Stimulated activated CD4-positive, alpha-beta T cell treated with anti-CD3 and anti-CD28 coated beads, Interleukin-1b, Interleukin-23, amount 100 ng/mL, for 4 hours (primary cell): ENCODE results near the gene TRAM2.

Experiments used
- DNase-seq, 2 donors: peaks; one replicate each; pipeline ENCODE4 v3.0.0-alpha.2; 2020; ENCODE audit warnings: low read depth in 2 of 2

The TRAM2 gene

DNA sequence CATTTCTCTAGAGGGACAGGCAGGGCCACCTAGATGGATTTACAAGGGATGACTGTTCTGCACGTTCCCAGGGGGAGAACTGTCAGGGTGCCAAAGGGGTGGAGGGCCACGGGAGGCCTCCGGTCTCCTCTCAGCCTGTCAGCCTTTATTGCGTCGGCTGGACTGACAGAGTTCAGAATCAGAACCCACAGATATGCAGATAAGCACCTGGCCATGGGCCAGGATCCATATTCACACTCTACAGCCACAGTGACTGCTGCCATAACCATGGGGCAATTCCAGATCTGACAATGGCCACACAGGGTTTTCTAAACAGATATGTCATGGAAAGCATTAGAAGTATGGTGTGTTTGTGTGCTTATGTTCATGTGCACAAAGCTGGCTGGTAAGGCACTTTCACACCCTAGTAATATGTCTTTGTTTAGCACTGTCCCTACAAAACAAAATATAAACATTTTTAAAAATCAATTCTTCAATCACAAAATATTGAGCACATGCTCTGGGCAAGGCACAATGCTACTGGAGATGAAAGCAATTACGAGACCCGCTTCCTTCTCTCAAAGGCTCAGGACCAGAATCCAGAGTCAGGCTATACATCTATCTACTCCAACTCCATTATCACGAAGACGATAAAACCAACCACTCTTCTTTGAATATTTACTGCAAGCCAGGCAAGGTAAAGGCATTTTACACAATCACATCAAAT lies 29.1 kb downstream of the TRAM2 start:
- no peak for DNase-seq

DNA sequence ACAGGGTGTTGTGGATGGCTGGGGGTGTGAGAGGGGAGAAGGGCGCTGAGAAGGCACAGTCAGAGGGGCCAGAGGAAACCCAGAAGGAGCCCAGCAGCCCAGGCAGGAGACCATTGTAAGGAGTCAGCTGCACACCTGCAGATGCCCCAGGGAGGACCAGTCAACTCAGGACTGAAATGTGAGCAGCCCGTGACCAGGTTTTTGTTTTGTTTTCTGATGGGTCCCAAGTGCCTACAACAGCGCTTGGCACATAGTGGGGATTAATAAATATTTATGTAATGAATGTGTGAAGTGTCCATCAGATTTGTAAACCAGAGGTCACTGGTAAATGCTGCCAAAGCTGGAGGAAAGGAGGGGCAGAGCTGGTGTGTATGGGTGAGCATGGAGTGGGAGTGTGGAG lies 30.2 kb downstream of the TRAM2 start:
- DNase-seq: no peak

DNA sequence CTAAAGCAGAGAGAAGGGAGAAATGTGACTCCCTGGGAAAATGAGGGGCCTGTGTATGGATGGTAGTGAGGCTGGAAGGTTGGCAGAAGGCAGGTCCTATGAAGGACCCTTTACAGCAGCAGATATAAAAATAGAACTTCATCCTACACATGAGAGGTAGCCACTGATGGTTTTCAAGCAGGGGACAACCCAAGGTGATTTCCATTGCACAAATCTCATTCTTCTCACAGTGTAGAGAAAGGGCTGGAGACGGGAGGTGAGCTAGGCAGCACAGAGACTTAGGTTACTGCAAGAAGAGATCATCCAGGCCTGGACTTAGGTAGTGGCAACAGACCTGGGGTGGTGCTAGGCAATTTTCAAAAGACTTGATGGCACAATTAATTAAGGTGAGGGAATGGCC lies 30.7 kb downstream of the TRAM2 start:
- no peak for DNase-seq

DNA sequence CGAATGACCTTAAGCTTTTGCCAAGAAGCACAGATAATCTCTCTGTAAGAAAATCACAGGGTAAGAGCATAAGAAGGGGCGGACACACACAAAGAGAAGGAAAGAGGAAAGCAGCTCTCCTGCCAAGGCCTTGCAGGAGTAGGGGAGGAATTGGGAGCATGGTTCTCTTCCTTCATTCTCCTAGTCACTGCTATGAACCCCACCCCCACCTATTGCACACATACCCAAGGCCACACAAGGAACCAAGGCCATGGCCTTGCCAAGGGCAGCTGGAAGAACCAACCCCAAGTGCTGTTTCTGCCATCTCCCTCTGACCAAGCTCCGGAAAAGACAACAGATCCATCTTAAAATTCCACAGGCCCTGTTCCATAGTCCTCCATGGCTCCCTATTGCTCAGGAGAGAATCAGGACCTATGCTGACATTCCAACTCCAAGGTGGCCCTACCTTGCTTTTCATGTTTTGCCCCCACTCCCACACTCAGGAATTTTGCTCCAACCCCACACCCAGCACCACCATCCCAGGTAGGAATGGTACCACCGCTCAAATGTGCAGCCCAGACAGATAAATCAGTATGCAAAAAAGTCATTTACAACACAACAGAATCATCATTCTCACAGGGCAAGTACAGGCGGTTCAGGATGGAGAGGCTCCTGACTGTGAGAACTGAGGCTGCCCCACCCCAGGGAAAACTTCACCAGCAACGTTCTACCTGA lies 31.3 kb downstream of the TRAM2 start:
- no peak for DNase-seq

DNA sequence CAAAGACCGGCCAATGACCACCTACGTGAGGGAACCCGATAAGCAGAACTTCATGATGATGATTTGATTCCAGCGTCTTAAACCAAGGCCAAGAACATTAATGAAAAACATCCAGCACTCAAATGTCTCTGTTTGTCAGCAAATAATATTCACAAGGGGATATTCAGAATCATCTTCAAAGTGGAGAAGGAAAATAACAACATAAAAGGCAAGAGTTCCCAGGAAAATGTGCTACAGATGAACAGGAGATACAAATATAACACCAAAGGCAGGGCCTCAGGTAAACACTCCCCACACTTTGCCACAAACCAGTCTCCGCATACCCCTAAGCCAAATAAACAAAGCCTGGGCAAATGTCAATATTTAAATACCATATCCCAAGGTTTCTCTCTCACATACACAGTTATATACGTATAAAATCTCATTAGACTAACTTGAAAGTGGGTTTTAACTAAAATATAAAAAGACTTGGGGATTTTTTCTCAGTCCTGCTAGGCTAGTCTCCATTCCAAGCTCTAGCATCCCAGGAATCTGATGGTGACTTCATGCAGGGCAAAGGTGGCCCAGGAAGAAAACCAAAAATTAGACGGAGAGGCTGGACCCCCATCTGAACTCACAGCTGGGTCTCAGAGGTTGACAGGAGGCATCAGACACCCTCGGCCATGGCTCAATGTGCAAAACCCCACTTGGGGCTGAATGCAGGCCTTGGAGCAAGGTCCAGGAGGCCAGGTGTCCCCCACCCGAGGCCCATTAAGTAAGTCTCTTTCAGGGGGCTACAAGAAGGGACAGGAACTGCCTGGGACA lies 32.1 kb downstream of the TRAM2 start:
- no peak for DNase-seq

DNA sequence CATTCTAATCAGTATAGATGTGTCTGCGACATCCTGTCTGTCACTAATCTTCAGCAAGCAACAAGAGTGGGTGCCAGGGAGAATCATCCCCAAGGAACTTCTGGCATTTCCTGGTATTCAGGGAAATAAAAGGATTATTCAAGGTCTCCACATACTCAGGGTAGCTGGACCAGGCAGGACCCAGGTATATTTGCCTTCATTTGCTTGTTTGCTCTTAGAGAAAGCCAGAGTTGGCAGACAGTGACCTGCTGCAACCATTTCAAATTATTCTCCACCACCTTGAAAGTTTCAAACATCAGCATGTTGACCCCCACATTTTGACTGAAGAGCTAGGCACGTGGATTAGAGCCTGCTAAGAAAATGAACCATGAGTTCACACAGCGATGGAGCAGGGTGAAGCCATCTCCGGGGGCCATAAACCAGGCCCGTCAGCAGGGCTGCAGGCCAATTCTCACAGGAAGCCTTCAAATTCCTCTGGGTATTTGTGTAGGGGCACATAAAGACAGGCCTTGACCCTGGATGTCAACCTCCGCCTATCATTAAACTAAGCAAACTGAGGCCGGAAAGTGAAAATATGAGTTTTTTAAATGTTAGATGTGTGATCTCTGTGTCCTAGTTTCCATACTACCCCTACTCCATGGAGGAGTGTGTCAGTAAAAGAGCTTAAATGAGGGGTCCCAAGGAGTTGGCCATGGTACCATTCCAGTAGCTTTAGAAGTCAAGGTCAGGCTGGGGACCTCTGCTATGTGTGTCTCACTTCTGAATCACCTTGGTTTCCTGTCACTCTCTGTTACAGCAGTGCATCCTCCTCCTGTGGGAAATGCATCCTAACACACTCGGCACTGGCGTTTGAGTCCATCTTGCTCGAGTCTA lies 32.9 kb downstream of the TRAM2 start:
- DNase-seq: no peak

DNA sequence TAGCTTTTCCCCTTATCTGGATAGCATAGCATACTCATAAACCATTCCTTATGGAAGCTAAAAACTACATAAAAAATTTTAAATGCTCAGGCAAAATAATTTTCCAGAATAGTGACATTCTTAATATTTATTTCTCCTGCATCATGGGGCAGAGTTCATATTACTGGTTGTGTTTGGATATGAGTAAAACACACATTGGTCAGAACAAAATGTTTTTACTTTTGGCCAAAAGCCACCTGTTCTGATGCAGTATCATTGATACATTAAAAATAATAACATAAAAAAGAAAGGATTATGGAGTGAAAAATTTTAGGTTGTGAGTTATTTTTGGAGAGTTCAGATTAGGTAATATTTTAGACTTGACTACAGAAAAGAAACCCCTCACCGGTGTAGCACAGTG lies 33.6 kb downstream of the TRAM2 start:
- DNase-seq: no peak

DNA sequence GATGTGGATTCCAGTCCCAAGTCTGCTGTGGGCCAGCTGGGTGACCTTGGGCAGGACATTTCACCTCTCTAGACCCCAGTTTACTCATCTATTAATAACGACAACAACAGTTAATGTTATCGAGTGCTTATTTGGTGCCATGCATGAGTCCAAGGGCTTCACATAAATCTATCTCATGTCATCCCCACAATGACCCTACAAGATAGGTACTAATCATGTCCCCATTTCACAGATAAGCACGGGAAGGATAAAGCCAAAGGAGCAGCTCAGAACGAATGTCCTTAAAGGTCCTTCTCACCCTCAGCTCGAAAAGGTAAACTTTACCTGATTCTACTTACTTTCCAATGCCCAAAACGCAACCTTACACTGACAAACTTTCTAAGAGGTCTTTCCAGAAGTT lies 35.7 kb downstream of the TRAM2 start:
- no peak for DNase-seq

DNA sequence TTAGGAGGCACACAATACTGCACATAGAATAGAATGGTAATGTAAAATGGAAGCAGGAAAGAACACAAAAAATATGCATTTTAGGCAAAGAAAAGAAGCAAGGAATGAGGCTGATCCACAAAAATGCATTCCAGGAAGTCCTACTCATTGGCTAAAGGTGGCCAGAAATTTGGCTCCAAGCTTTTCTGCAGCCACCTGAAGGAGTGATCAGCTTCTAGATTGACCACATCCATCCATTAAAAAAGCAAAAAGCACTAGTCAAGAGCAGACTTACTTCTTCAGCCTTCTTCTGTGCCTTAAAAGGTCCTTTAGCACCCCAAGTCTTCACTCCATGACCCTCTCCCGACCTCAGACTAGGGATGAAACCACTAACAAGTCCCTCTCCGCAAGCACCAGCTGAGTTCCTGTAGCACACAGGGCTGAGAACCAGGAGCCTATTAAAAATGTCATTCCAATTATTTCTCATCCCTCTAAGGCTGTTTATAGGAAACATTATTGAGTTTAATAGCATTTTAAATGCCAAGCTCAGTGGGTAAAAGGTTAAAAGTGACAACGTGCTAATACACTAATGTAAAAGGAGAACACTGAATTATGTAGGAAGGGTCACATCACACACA lies 36.5 kb downstream of the TRAM2 start:
- no peak for DNase-seq

DNA sequence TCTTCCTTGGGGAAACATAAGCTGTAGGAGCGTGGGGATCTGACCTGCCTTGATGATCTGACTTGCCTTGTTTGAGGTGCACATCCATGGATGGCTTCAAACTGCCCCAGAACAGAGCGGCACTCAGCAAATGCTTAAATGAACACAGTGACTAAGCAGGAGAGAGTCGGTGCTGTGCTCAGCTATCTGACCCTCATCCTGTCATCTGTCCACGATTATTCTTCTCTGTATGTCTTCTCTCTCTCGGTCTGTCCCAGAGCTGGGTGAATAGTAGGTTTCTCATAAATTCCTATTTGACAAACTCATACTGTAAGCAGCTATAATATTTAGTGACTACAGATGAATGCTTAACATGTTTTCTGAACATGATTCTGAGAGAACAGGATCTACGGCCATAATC lies 37.3 kb downstream of the TRAM2 start:
- DNase-seq: no peak

DNA sequence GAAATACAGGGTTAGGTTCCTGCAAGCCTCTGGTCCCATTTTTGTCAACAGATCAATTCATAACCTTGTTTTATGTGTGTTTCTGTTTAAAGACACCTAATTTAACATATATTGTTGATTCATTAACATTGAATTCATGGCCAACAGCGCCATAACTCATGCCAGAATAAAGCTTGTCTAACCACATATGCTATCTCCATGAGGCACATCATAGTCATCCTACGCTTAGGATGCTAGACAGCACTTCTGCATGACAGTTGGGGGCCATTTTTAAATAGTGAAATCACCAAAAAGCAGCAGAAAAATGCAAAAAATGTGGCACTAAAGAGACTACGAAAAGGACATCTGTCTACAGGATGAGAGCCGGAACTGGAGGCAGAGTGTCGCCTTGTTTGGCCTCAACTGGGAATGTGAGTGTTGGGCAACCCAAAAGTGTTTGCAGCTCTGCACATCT lies 37.9 kb downstream of the TRAM2 start:
- DNase-seq: no peak

DNA sequence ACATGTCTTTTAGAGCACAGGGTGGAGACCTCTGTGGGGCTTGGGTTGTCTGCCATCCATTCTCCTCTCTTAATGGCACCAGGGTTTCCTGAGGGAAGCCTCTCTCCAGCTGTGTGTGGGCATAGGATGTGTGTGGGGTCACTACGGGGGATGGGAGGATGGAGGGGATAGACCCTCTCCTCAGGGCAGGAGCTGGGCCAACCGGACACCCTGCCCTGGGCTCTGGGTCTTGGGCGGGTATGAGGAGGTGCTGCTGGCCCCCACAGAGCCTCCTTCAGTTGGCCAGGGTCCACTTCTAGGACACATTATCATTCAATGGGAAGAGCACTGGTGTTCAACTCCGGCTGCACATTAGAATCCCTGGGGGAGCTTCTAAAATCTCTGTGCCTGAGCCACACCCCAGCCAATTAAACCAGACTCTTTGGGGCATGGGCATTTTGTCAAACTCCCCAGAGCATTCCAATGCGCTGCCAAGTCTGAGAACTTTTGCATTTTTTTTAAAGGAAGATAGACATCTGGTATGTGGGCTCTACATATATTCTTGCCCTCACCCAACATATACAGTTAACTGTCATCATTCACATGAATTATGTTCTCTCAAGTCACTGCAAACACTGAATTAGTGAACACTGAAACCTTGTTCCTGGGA lies 38.5 kb downstream of the TRAM2 start:
- no peak for DNase-seq

DNA sequence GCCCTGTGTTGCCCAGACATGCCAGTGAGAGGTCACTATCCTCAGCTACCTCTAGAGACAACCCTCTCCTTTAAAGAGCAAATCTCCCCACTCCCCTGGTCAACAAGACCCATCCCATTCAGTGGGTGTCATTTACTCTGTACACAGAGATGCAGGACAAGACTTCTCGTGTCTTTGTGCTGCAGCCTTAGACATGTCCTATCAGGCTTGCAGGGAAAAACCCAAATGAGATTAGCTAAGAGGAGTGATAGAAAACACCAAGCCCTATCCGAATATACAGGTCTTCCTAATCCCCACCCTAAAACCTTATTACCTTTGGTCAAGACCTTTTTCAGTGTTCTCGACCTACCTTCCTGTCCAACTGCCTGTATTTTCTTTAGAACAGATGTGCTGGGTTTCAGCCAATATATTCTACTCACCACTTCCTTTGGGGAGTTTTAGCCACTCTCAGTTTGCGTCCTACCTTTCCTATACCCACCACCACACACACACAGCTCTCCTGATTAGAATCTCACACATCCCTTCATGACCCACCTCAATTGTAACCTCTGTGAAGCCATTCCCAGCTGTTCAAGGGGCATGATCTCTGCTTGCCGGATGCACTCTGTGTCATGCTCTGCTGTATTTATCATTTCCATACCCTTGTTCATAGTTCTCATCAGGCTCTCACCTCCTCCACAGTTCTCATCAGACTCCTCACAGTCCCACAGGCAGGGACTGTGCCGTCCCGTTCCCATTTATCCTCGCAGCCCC lies 39.7 kb downstream of the TRAM2 start:
- no peak for DNase-seq

DNA sequence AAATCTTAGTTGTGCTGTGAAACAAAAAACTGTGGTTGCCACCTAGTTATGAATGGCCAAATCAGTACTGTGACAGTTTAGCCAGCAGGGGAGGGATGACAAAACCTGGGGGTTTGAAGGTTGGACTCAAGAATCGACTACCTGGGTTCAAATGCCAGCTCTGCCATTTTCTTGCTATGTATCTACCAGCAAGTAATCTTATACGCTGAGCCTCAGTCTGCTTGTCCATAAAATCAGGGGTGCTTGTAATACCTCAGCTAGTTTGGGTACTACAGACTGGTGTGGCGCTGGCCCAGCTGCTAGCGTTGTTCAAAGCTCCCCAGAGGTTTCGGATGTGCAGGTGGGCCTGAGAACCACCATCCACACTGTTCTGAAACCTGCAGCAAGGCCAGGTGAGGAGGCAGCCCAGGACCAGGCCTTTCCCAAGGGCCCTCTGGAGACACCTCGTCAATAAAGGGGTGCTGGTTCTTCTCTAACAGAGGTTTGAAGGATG lies 40.4 kb downstream of the TRAM2 start:
- DNase-seq: no peak

DNA sequence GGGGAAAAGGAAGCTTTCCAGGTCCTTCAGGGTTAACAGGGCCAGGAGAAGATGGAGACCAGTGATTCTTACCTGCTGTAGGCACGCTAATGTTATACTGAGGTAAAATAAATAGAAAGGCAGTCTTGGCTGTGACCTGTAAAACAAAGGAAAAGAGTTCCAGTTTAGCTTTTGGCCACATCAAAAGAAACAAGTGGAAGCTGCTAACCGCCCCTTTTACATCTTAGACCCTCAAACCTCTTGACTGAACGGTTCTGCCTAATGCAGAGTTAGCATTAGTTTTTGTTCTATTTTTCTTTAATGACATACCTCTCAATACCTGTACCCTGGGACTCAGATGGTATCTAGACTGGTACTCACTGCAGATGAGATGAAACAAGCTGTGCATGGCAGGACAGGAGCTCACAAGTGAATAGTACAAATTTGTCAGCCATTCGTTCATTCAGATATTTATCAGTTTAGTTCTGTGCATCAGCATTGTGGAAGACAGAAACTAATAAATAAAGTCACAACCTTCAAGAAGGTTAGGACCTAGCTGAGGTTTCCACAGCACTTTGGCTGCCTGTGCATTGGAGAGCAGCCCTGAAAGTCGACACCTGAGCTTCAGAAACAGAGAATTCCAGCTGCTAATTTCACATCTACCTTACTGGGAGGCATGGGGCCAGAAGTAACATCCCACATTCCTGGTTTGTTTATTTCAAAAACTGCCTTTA lies 41.0 kb downstream of the TRAM2 start:
- DNase-seq: no peak

DNA sequence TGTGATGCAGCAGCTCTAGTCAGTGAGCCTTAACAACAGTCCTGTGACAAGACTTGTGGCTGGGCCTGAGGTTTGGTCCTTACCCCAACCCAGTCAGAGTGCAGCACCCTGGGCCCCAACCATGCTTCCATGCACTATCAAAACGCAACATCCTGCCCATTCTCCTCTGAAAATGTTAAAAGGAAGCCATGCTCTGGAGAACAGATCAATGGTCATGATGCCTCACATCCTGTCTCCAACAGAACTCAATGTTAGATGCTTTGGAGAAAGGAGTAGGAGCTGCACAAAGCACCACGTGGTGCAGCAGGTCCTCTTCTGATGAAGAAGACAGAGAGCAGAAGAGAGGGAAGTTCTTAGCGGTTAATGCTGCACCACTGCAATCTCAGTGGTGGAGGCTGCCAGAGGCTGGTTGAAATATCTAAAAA lies 41.9 kb downstream of the TRAM2 start:
- DNase-seq: no peak

DNA sequence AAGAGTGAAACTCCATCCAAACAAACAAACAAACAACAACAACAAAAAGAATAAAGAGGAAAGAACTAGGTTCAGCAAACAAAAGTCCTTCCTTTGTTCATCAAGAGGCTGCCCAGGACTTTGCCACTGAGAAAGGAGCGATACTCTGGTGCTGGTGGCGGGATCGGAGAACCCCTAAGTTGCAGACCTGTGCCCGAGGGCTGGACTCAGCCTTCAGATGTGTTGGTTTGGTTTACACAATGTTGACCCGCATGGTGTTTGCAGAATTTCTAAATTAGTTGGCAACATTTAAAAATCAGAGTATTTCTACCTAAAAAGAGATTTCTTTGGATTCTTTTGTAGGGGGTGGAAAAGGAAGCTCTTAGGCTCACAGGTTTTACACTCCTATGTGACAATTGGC lies 42.5 kb downstream of the TRAM2 start:
- DNase-seq: no peak

DNA sequence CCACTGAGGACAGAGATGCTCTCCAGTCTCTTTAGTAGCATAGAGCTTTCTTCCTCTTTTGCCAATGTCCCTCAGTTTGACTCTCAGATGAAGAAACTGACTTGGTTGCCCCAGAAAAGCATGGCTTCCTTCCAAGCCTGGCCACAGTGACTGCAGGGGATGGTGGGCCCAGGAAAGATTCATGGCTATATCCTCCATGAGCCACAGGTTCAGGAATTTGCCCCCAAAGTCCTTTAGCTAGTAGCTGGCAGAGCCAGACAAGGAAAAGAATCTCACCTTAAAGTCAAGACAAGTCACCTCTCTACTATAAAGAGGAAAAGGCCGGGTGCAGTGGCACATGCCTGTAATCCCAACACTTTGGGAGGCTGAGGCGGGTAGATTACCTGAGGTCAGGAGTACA lies 43.4 kb downstream of the TRAM2 start:
- DNase-seq: no peak

DNA sequence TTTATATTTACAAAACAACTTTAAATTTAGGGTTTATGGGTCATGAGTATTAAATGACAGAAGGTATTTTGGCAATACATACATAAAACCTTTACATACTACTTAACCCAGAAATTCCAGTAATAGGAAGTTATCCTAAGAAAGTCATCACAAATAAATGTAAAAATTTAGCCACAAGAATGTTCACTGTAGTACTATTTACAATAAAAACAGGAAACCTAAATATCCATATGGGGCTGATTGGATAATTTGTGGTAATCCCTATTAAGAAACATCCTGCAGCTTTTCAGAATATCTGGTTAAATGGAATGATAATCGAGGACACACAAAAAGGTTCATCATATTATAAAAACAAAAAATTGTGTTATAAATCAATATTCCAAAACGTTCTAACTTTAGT lies 44.4 kb downstream of the TRAM2 start:
- no peak for DNase-seq
